ENCODE results near the gene HSPA1A.
"Not testable (repeated sequence)": the region's sequence is repeated elsewhere in the genome, so short reads cannot be mapped to it uniquely, and the experiment has no call there.

Gene HSPA1A

GRCh38 chr6:31842053-31842452 lies 26.7 kb downstream of the HSPA1A start:
- no peak for DNase-seq (ENCODE audit: extremely low spot score)
- TF ChIP-seq, protein P1, sequence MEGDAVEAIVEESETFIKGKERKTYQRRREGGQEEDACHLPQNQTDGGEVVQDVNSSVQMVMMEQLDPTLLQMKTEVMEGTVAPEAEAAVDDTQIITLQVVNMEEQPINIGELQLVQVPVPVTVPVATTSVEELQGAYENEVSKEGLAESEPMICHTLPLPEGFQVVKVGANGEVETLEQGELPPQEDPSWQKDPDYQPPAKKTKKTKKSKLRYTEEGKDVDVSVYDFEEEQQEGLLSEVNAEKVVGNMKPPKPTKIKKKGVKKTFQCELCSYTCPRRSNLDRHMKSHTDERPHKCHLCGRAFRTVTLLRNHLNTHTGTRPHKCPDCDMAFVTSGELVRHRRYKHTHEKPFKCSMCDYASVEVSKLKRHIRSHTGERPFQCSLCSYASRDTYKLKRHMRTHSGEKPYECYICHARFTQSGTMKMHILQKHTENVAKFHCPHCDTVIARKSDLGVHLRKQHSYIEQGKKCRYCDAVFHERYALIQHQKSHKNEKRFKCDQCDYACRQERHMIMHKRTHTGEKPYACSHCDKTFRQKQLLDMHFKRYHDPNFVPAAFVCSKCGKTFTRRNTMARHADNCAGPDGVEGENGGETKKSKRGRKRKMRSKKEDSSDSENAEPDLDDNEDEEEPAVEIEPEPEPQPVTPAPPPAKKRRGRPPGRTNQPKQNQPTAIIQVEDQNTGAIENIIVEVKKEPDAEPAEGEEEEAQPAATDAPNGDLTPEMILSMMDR (IDR thresholded peaks at IDR 0.05; ENCODE audit: control extremely low read depth, extremely low read depth, low read depth, missing control alignments) = no peak
- POLR2A ChIA-PET = no interaction called here
- CTCF ChIA-PET = no interaction called here

- POLR2A ChIA-PET = interaction anchor here (1.5 kb wide), 1 partner anchor 17 kb away, joined by 5 read pairs; the partner anchor contains the start of gene HSPA1B
Observed at GRCh38 chr6:31844507-31844906, 29.2 kb downstream of the HSPA1A start.

DNA sequence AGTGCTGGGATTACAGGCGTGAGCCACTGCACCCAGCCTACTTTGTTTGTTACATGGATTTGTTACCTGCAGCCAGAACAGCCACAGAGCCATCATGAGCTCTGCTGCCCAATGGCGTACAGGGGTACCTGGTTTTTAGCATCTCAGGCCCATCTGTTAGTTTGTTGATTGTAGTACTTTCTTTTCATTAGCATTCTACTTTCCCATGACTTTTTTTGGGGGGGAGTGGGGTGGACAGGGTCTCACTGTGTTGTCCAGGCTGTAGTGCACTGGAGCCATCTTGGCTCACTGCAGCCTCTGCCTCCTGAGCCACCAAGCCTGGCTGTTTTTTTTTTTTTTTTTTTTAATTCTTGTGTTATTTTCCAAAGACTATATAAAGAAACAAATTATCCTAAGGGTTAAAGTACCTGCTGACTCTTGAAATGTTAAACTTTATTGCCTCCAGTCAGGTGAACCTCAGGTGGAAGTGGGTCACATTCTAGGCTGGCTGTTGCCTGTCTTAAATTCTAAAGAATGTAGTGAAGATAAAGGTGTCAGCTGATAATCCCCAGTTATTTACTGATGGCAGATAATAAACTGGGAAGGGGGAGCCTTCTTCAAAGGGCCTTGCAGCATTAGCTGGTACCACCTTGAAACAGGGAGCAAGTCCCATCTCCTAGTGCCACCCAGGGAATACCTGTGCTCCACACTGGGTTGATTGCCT lies 32.1 kb downstream of the HSPA1A start:
- CTCF ChIA-PET = interaction anchor here (1.2 kb wide), 1 partner anchor 10 kb away, joined by 4 read pairs; no protein-coding TSS in a partner anchor
- POLR2A ChIA-PET = interaction anchor here (1.2 kb wide), 1 partner anchor 9 kb away, joined by 3 read pairs; no protein-coding TSS in a partner anchor
- TF ChIP-seq, protein P1 (IDR thresholded peaks at IDR 0.05; ENCODE audit: control extremely low read depth, extremely low read depth, low read depth, missing control alignments) = no peak
- DNase-seq (ENCODE audit: extremely low spot score) = no peak

More at GRCh38 chr6:31844507-31844906, 29.2 kb downstream of the HSPA1A start:
- CTCF ChIA-PET = interaction anchor here (0.9 to 1.8 kb wide), 3 partner anchors 15 to 75 kb away, joined by 3 read pairs; no protein-coding TSS in a partner anchor
- DNase-seq (ENCODE audit: extremely low spot score) = no peak
- TF ChIP-seq, protein P1 (IDR thresholded peaks at IDR 0.05; ENCODE audit: control extremely low read depth, extremely low read depth, low read depth, missing control alignments) = no peak

DNA sequence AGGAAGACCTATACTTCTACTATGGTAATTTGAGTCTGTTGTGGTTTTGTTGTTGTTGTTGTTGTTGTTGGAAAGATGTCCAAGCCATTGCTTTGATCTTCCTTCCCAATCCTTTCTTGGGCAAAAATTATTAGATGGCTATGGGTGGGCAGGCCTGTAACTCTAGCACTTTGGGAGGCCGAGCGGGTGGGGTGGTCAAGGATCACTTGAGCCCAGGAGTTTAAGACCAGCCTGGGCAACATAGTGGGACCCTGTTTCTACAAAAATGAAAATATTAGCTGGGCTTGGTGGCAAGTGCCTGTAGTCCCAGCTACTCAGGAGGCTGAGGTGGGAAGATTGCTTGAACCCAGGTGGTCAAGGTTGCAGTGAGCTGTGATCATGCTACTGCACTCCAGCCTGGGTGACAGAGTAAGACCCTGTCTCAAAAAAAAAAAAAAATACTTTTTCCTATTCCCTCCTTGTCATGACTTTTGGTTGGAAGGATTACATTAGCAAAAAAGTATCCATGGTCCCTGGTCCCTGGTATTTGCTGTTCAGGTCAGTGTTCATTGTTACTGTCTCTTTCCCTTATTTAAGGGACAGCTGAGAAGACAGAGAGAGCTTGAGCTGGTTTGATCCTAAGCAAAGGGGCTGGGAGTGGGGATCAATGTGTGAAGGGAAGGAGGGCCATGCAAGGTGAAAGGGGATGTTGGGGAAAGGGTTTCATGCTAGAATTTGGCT lies 35.6 kb downstream of the HSPA1A start:
- CTCF ChIA-PET = interaction anchor here (1.8 kb wide), 1 partner anchor 12 kb away, joined by 4 read pairs; the partner anchor contains the start of gene NEU1
- no peak for DNase-seq (ENCODE audit: extremely low spot score)
- POLR2A ChIA-PET = interaction anchor here (0.7 to 0.9 kb wide), 2 partner anchors 12 to 36 kb away, joined by 3 to 5 read pairs; partner anchors contain the start of gene NEU1
- TF ChIP-seq, protein P1 (IDR thresholded peaks at IDR 0.05; ENCODE audit: control extremely low read depth, extremely low read depth, low read depth, missing control alignments) = no peak

DNA sequence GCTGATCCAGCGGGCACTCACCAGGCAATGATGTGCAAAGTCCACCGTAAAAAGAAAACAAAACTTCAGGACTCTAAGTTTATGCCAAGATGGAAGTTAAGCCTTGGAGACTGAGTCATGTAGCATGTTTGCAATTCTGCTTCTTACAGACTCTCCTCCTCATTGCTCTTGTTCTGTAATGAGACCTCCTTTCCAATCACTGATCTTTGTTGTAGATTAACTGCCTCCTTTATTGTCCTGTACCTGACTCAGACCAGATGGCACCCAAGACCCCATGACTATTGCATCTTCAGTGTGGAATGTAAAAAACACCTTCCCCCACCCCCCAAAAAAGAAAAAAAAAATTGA lies 36.1 kb downstream of the HSPA1A start:
- TF ChIP-seq, protein P1 (IDR thresholded peaks at IDR 0.05; ENCODE audit: control extremely low read depth, extremely low read depth, low read depth, missing control alignments) = no peak
- POLR2A ChIA-PET = interaction anchor here (0.7 to 1.2 kb wide), 3 partner anchors 11 to 35 kb away, joined by 3 to 6 read pairs (median 5); partner anchors contain the start of gene NEU1
- CTCF ChIA-PET = interaction anchor here (1.8 kb wide), 1 partner anchor 11 kb away, joined by 4 read pairs; the partner anchor contains the start of gene NEU1
- DNase-seq (ENCODE audit: extremely low spot score) = no peak

DNA sequence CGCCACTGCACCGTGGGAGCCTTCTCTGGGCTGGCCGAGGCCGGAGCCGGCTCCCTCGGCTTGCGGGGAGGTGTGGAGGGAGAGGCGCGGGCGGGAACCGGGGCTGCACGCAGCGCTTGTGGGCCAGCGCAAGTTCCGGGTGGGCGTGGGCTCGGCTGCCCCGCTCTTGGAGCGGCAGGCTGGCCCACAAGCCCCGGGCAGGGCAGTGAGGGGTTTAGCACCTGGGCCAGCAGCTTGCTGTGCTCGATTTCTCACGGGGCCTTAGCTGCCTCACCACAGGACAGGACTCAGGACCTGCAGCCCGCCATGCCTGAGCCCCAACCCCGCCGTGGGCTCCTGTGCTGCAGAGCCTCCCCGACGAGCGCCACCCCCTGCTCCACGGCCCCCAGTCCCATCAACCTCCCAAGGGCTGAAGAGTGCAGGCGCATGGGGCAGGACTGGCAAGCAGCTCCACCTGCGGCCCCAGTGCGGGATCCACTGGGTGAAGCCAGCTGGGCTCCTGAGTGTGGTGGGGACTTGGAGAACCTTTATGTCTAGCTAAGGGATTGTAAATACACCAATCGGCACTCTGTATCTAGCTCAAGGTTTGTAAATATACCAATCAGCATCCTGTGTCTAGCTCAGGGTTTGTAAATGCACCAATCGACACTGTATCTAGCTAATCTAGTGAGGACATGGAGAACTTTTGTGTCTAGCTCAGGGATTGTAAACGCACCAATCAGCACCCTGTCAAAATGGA lies 36.8 kb downstream of the HSPA1A start:
- POLR2A ChIA-PET = interaction anchor here (1.0 to 1.2 kb wide), 2 partner anchors 10 to 22 kb away, joined by 5 to 6 read pairs; partner anchors contain the start of gene NEU1
- CTCF ChIA-PET; DNase-seq (ENCODE audit: extremely low spot score): not testable (repeated sequence)

- CTCF ChIA-PET = interaction anchor here (1.0 to 1.4 kb wide), 4 partner anchors 14 to 88 kb away, joined by 3 to 4 read pairs (median 3); no protein-coding TSS in a partner anchor
Observed at GRCh38 chr6:31857774-31858173, 42.4 kb downstream of the HSPA1A start.

More at GRCh38 chr6:31857774-31858173, 42.4 kb downstream of the HSPA1A start:
- POLR2A ChIA-PET = interaction anchor here (1.7 kb wide), 1 partner anchor 21 kb away, joined by 7 read pairs; no protein-coding TSS in a partner anchor
- DNase-seq (ENCODE audit: extremely low spot score) = not testable (repeated sequence)
